GM10266 (cell line): ENCODE results near the gene ABCB4.

Experiments
- DNase-seq: peaks from one replicate; pipeline ENCODE4 v3.0.0; 2012; ENCODE audit errors: extremely low spot score
- TF ChIP-seq, protein P1 (sequence below): IDR thresholded peaks from 2 replicates; pipeline ENCODE4 v1.5.1; 2012; ENCODE audit warnings: mild to moderate bottlenecking, low read depth; ENCODE audit not compliant: control insufficient read depth, insufficient read depth; ENCODE audit errors: missing control alignments

Gene ABCB4

DNA sequence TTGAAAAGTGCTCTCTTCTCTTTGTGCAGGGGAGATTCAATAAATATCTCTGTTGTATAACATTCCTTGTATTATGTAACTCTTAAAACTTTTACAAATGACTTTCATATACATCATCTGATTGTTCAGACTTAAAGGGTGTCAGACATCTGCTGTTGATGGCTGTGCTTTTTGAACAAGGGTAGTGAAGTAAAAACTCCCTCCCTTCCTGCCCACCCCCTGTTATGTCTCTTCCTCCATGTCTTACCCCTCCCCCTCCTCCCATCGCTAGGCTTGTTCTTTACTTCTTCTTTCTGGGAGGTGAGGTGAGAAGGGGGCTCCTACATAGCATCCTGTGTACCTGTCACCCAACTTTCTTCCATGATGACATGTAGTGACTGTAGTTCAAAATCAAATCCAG lies 23.4 kb upstream of the ABCB4 start:
- DNase-seq, result no peak
- TF ChIP-seq, protein P1, sequence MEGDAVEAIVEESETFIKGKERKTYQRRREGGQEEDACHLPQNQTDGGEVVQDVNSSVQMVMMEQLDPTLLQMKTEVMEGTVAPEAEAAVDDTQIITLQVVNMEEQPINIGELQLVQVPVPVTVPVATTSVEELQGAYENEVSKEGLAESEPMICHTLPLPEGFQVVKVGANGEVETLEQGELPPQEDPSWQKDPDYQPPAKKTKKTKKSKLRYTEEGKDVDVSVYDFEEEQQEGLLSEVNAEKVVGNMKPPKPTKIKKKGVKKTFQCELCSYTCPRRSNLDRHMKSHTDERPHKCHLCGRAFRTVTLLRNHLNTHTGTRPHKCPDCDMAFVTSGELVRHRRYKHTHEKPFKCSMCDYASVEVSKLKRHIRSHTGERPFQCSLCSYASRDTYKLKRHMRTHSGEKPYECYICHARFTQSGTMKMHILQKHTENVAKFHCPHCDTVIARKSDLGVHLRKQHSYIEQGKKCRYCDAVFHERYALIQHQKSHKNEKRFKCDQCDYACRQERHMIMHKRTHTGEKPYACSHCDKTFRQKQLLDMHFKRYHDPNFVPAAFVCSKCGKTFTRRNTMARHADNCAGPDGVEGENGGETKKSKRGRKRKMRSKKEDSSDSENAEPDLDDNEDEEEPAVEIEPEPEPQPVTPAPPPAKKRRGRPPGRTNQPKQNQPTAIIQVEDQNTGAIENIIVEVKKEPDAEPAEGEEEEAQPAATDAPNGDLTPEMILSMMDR, result no peak

DNA sequence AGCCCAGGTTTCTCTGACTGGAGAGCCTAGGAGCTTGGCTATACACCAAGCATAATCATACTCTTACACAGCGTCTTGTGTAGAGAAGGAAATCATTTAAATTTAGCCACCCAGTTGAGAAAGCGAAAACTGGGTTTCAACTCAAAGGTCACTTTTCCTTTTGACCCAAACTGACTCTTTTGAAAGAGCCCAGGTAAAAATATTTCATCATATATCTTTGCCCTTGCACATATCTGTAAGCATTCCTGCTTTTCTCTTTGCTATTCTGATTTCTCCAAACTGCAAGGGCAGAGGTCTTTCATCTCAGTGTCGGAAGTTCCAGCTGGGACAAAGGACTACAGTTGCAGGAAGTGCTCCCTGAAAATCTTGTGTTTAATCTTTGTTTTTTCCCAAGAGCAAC lies 22.0 kb upstream of the ABCB4 start:
- DNase-seq, result no peak
- TF ChIP-seq, protein P1, result no peak

DNA sequence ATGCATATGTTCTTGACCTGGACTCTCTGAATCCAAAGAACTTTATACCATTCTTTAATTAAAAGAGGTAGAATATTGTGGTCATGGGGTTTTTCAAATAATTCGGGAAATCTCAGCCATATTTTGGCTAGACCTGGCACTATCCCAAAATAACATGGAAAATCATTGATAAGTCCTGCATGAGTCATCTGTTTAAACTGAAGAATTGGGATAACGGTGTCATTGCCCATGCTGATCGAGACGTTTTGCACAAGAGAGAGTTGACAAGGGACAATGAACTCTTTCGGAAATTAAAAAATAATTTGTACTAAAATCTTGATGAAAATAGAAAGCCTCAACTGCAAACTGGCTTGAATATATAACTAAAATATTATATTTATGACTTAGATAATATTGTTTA lies 19.9 kb upstream of the ABCB4 start:
- TF ChIP-seq, protein P1, result no peak
- DNase-seq, result no peak

DNA sequence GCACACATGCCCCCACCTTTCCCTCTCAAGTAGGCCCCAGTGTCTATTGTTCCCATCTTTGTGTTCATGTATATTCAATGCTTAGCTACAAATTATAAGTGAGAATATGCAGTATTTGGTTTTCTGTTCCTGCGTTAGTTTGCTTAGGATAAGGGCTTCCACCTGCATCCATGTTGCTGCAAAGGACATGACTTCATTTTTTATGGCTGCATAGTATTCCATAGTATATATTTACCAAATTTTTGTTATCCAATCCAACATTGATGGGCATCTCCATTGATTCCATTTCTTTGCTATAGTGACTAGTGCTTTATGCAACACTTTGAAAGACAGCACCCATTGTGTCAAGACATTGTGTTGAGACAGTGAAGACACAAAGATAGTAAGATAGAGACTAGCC lies 19.0 kb upstream of the ABCB4 start:
- no peak for DNase-seq
- TF ChIP-seq, protein P1, result no peak

DNA sequence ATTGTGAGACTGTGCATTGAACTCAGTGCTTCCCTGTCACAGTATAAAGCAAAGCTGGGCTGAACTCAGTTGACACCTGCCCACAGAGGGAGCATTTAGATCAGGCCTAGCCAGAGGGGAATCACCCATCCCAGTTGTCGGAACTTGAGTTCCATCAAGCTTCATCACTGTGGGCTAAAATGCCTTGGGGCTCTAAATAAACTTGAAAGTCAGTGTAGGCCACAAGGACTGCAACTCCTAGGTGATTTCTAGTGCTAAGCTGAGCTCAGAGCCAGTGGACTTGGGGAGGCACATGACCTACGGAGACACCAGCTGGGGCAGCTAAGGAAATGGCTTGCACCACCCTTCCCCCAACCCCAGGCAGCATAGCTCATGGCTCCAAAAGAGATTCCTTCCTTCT lies 7.7 kb upstream of the ABCB4 start:
- no peak for DNase-seq
- TF ChIP-seq, protein P1, result no peak

DNA sequence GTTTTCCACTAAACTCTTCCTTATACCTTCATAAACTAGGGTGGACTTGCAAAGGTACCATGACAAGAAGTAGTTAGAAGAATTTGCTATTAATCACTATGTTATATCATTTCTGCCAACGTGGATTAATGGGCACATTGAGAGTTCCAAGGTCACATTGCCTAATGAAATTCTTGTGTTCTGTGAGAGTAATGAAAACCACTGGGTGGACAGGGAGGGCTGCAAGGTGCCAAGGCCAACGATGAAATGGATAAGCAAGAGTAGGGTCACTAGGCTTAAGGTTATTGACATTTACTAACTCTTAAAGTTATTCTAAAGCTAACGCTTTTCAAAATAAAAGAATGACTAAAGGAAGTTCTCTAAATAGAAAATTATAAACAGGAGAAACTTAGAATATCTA lies 6.6 kb upstream of the ABCB4 start:
- TF ChIP-seq, protein P1, result no peak
- DNase-seq, result no peak

DNA sequence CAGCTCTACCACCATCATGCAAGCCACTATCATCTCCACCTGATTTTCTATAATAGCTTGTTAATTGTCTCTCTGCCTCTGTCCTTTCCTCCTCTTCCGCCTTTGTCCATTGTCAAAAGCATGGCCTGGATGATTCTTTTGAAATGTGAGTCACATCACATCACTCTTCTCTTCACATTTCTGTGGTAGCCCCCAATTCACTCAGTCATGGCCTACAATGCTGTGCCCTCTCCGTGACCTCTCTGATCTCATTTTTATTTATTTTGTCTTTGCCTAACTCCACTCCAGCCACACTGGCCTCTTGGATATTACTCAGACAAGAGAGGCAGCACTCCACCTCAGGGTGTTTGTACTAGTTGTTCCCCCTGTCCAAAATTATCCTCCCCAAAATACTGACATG lies 4.9 kb upstream of the ABCB4 start:
- TF ChIP-seq, protein P1, result no peak
- no peak for DNase-seq
